GM12874 (cell line): Measurements from ENCODE around the gene MTX1.

Source experiments
- TF ChIP-seq, protein P1 (sequence below): IDR thresholded peaks from 2 replicates; pipeline ENCODE4 v1.5.1; 2011; ENCODE audit warnings: low read depth, mild to moderate bottlenecking, control low read depth, low read length, moderate library complexity; ENCODE audit not compliant: insufficient read depth

The MTX1 gene

DNA sequence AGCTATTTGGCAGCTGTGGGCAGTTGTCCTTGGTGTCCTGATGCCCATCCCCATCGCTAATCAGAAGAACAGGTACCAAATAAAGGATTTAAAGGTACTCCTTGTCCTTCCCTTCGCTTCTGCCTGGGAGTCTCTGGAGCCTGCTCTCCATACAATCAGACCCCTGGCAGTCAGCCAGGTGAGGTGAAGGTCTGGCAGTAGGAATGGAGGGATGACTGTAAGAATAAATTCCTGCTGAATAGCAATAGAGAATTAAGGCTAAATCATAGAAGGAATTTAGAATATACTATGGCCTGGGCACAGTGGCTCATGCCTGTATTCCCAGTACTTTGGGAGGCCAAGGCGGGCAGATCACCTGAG, 10.0 kb upstream of the MTX1 start:
- TF ChIP-seq, protein P1, sequence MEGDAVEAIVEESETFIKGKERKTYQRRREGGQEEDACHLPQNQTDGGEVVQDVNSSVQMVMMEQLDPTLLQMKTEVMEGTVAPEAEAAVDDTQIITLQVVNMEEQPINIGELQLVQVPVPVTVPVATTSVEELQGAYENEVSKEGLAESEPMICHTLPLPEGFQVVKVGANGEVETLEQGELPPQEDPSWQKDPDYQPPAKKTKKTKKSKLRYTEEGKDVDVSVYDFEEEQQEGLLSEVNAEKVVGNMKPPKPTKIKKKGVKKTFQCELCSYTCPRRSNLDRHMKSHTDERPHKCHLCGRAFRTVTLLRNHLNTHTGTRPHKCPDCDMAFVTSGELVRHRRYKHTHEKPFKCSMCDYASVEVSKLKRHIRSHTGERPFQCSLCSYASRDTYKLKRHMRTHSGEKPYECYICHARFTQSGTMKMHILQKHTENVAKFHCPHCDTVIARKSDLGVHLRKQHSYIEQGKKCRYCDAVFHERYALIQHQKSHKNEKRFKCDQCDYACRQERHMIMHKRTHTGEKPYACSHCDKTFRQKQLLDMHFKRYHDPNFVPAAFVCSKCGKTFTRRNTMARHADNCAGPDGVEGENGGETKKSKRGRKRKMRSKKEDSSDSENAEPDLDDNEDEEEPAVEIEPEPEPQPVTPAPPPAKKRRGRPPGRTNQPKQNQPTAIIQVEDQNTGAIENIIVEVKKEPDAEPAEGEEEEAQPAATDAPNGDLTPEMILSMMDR: no peak

DNA sequence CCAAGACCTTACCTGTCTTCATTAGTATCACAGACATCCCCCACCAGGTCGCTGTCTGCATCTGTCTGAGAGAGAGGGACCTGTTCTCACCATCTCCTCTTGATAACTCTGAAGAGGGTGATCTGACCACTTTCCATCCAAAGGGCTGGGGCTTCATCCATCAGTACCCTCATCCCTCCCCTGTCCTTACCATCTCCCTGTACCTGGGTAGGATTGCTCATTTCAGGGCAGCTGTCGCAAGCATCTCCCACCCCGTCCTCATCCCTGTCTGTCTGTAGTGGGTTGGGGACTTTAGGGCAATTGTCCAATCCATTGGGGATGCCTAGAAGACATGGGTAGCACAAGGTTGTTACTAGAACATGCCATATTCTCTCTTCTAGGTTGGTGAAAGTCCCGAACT, 8.7 kb upstream of the MTX1 start:
- TF ChIP-seq, protein P1: no peak

DNA sequence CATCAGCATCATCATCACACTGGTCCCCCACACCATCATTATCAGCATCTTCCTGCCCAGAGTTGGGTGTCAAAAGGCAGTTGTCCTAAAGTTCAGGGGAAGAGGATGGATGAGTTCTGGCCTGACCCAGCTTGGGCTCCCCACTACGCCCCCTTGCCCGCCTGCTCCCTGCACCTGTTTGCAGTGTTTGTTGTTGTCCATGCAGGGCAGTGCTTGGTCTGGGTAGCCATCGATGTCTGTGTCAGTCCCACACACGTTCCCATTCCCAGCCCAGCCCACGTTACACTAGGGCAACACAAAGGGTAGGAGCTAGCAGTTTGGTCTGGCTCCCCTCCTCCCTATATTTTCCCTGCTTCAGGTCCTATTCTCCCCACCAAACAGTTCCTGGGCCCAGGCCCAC, 7.6 kb upstream of the MTX1 start:
- TF ChIP-seq, protein P1: no peak

DNA sequence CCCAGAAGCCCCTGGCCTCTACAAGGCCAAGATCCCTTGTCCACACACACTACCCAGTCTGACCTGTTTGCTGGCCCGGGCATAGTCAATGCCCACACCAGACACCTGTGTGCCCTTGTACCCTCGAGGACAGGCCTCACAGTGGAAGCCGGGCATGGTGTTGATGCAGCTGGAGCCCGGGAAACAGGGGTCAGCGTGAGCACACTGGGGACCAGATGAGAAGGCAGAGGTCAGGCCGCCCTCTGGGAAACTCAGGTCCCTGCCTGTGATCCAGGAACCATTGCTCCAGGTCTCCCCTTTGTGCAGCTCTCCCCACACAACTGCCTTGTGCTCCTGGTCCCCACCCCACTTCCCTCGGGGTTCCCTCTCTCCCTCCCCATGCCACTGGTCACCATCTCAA, 6.3 kb upstream of the MTX1 start:
- TF ChIP-seq, protein P1: no peak

DNA sequence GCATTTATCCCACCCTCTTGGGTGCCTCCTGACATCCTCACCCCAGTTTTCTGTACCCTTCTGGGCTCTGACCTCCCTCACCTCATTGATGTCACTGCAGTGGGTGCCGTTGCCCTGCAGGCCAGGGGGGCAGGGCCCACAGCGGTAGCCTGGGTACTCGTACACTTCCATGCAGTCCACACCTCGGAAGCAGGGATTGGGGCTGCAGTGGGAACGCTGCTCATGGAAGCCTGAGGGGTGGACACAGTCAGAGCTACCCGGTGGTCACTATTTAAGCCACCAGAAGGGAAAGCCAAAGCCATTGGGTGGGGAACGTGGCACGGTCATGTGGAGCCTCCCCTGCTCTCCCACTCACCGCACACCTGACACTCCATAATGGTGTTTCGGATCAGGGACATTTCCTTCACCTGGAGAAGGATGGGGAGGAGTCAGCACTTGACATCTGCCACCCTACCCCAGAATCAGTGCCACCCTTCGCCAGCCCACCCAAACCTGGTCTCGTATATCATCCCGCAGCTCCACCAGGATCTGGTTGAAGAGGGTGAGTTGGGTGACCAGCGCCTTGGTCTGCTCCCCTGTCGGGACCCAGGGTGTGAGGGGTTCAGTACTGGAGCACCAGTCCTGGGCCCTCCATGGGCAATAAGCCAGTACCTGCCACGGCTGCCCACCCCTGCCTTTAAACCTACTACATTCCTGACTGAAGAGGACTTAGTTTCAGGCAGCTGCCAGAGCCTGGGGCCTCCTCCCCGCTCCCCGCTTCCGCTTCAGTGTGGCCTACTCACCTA, 5.6 kb upstream of the MTX1 start:
- TF ChIP-seq, protein P1: no peak

DNA sequence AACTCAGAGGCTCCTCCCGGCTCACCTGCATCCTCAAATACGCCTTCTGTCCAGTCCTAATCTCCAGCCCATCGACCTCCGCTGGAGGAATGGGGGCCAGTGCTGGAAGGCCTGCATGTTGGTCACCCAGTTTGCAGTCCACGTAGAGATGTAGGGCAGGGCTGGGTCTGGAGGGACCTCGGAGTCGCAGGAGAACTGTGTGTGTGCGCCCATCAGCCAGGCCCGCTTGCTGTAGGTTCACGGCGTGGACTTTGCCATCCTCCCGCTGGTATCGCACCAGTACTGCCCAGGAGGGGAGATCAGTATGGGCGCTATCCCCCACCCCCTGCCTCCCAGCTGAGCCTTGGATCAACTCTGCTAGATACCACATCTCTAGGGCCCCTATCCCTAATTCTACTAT, 3.5 kb upstream of the MTX1 start:
- TF ChIP-seq, protein P1: no peak

DNA sequence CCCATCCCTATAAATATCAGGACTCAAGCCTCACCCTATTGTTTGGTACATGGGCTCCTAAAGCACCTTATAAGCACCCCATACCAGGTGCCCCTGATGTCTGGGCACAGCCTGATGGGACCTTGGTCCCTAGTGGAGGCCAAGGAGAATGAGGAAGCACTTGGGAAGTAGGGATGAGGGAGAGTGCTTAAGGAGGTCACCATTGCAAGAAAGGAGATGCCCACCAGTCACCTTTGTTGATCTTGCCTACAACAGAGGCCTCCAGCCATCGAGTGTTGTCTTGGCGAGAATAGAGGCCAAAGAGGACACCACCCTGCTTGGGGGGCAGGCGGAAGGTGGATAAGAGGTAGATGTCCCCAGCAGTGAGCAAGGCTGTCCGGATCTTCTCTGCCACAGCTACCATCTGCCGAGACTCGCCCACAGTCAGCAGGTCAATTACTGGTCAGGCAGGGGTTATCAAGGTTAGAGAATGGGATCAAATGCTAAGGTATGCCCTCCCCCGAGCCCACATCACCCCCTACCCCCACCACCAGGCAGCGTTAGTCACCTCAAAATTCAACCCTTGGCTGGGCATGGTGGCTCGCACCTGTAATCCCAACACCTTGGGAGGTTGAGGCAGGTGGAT, 2.4 kb upstream of the MTX1 start:
- TF ChIP-seq, protein P1: no peak
